Stomach (tissue), 9 donors: ENCODE results near the gene ARHGAP10. TPM values are rescaled to one million over a fixed set of nuclear protein-coding genes. Genes with fewer than 3 reads are reported as not detected.
A peak's percentile ranks its signal among the peaks of the same experiment; 100 is the strongest.

Experiments
- DNase-seq, 2 donors: peaks; one replicate each; pipeline versions ENCODE4 v3.0.0 to v3.0.0-alpha.2; 2013 to 2019
- H3K27ac ChIP-seq, 5 donors: fragments of 200-600 bp in 4 of 5; sonication (generic) in 4 of 5; one replicate each; pipeline ENCODE4 v1.5.1; 2013 to 2019; ENCODE audit warnings: mild to moderate bottlenecking in 1 of 5, moderate library complexity in 1 of 5
- H3K27me3 ChIP-seq, 3 donors: fragments of 200-600 bp; sonication (generic); one replicate each; pipeline ENCODE4 v1.5.1; 2017 to 2019; ENCODE audit warnings: mixed run types in 1 of 3
- H3K36me3 ChIP-seq, 4 donors: fragments of 200-600 bp; sonication (generic); 1 replicate in 3 of 4; 2 replicates in 1 of 4; pipeline ENCODE4 v1.5.1; 2016 to 2019
- H3K4me1 ChIP-seq, 4 donors: fragments of 200-600 bp; sonication (generic); one replicate each; pipeline ENCODE4 v1.5.1; 2016 to 2019
- H3K4me3 ChIP-seq, 4 donors: fragments of 200-600 bp; sonication (generic) in 3 of 4; one replicate each; pipeline ENCODE4 v1.5.1; 2016 to 2019; ENCODE audit warnings: mild to moderate bottlenecking in 1 of 4
- H3K9me3 ChIP-seq, 4 donors: fragments of 200-600 bp; sonication (generic); one replicate each; pipeline ENCODE4 v1.5.1; 2016 to 2019
- CTCF ChIP-seq, 7 experiments: fragments of 450-650 bp in 4 of 7; fragments of 200-600 bp in 3 of 7; sonication (generic) in 3 of 7; IDR thresholded peaks; one replicate each; pipeline ENCODE4 v1.5.1; 2016 to 2019; ENCODE audit warnings: antibody characterized with exemption in 7 of 7, control low read depth in 2 of 7, mild to moderate bottlenecking in 1 of 7
- EP300 ChIP-seq: sonication (generic); formaldehyde crosslinking; IDR thresholded peaks from one replicate; pipeline ENCODE4 v1.6.1; 2017; ENCODE audit warnings: antibody characterized with exemption
- POLR2A ChIP-seq, 4 donors: fragments of 450-650 bp; IDR thresholded peaks; one replicate each; pipeline ENCODE4 v1.6.1; 2016; ENCODE audit warnings: antibody characterized with exemption in 4 of 4, control low read depth in 2 of 4, mild to moderate bottlenecking in 1 of 4, moderate library complexity in 1 of 4
- POLR2AphosphoS5 ChIP-seq, 3 donors: sonication (generic); formaldehyde crosslinking; IDR thresholded peaks; one replicate each; pipeline ENCODE4 v1.6.1; 2016; ENCODE audit warnings: antibody characterized with exemption in 3 of 3
- WGBS, 5 donors: extraction: QIAGEN DNeasy Blood & Tissue Kit in 3 of 5; methylation state at CpG; one replicate each; pipeline versions ENCODE4 v1.1.5 to v1.1.7; 2013 to 2018; 5-methylcytosine and 5-hydroxymethylcytosine counted together
- intact Hi-C: fragments of 100-400 bp; cut with DNase I; formaldehyde crosslinking; loops from one replicate; pipeline ENCODE4 v1.15.1; 2023; ENCODE audit warnings: low total_unique reads
- polyA plus RNA-seq, 3 donors: library from polyadenylated mRNA; stranded (reverse); fragments of 200-250 nt; gene quantifications; one replicate each; pipeline ENCODE4 v1.2.3, GENCODE V29; 2013
- total RNA-seq, 5 donors: library from RNA; depleted of rRNA; stranded (reverse); fragments of >200 nt; gene quantifications; one replicate each; pipeline versions ENCODE4 v1.1.0 to v1.2.3, GENCODE V29; 2014 to 2016
- donor health status: healthy with polysubstance abuse.
- donor health status: Bipolar disorder and iron deficiency.
- donor health status: healthy.

ARHGAP10 gene
- total and polyA plus RNA-seq, 8 donors: 18.1 to 117 (median 43.9) TPM

DNA sequence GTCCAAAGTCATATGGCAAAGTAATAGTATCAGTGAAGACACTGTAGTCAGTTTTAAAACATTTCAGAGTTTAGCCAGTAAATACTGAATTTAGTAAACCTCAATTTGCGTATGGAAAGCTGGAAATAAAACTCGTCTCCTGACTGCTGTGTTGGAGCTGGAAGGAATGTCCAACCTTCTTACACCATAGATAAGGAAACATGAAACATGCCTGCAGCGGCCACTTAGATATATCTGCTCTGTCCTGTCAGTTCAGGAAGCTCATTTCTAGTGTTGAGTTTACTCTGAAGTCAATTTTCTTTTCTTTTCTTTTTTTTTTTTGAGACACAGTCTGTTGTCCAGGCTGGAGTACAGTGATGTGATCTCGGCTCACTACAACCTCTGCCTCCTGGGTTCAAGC is 21.2 kb downstream of the ARHGAP10 start:
- WGBS, 5 donors: 67 to 85% (median 74%) methylated on average over 4 of the region's 4 CpGs
- no peaks in the 10 kb centered on the region for H3K27me3 ChIP-seq
- H3K36me3 ChIP-seq: no peaks in the 10 kb centered on the region
- intact Hi-C loops: no loop called here
- TF ChIP-seq CTCF (IDR thresholded peaks at IDR 0.05) (no peak), EP300 (no peak), POLR2AphosphoS5 (IDR thresholded peaks at IDR 0.05) (no peak), POLR2A (IDR thresholded peaks at IDR 0.05) (no peak)
- peaks cover 51 to 98% (median 85%) of the 10 kb centered on the region in 4 donors for H3K4me1 ChIP-seq
- DNase-seq: no peak
- H3K4me3 ChIP-seq: no peak overlapping the region
- no peaks in the 10 kb centered on the region for H3K9me3 ChIP-seq
- peak overlapping the region; percentile 8 to 82 (median 56) for H3K27ac ChIP-seq

- Histone ChIP-seq H3K9me3 (no peaks in the 10 kb centered on the region), H3K4me1 (peaks cover 43 to 89% (median 76%) of the 10 kb centered on the region in 4 donors), H3K36me3 (no peaks in the 10 kb centered on the region), H3K27ac (peak overlapping the region; percentile 19 to 82 (median 70)), H3K27me3 (no peaks in the 10 kb centered on the region), H3K4me3 (no peak overlapping the region)
- no peak for TF ChIP-seq POLR2A (IDR thresholded peaks at IDR 0.05)
- peak in 2 of 3 donors; percentile 40 to 83 for TF ChIP-seq POLR2AphosphoS5 (IDR thresholded peaks at IDR 0.05)
- intact Hi-C loops: no loop called here
- no peak for DNase-seq
- WGBS, 5 donors: 18 to 40% (median 22%) methylated on average over 3 of the region's 3 CpGs
These were observed 22.2 kb downstream of the ARHGAP10 start for GRCh38 chr4:147754037-147754445.

DNA sequence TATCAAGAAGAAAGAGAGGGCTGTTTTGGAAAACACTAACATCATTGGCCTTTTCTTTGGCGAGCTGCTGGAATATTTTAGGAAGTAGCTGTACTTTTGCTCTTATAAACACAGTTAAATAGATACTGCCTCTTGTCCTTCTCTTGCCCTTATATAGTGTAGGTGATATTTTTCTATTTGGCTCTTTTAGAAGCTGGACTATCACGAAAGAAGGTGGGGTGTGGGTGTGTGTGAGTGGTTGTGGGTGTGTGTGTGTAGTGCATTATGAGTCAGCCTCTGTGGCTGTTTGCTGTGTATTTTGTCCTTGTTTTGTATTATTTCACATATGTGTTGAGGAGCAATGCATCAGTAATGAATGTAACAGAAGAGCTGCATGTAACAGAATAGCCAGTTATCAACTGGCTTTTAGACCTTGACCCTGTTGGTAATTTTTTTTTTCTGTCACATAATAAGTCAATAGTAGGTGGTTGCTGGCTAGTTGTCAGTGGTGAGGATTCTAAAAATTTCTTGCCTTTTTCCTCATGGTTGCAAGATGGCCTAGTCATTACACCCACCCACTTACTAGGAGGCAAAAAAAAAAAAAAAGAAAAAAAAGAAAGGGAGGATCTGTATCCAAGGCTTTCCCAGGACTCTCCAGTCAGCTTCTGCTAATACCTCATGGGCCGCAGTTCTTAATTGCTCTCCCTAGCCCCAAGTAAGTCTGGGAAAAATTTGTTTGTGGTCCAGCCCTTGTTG is 23.8 kb downstream of the ARHGAP10 start:
- intact Hi-C loops: no loop called here
- Histone ChIP-seq H3K4me1 (peaks cover 51 to 89% (median 74%) of the 10 kb centered on the region in 4 donors), H3K27me3 (no peaks in the 10 kb centered on the region), H3K9me3 (no peaks in the 10 kb centered on the region), H3K36me3 (no peaks in the 10 kb centered on the region), H3K4me3 (peak overlapping the region in 1 of 4 donors; percentile 8), H3K27ac (peak overlapping the region; percentile 36 to 82 (median 70))
- TF ChIP-seq EP300: no peak
- peak in 1 of 3 donors; percentile 29 for TF ChIP-seq POLR2AphosphoS5 (IDR thresholded peaks at IDR 0.05)
- DNase-seq: peak in 1 of 2 donors; percentile 28
- WGBS, 5 donors: 33 to 55% (median 39%) methylated on average over 3 of the region's 3 CpGs

GRCh38 chr4:147756417-147756816 is 24.5 kb downstream of the ARHGAP10 start:
- intact Hi-C loops: no loop called here
- no peak for TF ChIP-seq POLR2A (IDR thresholded peaks at IDR 0.05)
- no peak for TF ChIP-seq POLR2AphosphoS5 (IDR thresholded peaks at IDR 0.05)
- no peak for TF ChIP-seq CTCF (IDR thresholded peaks at IDR 0.05)
- TF ChIP-seq EP300: no peak
- DNase-seq: no peak
- WGBS, 5 donors: 71 to 86% (median 82%) methylated on average over 1 of the region's 1 CpG
- Histone ChIP-seq H3K4me1 (peaks cover 56 to 89% (median 73%) of the 10 kb centered on the region in 4 donors), H3K27me3 (no peaks in the 10 kb centered on the region), H3K9me3 (no peaks in the 10 kb centered on the region), H3K4me3 (no peak overlapping the region), H3K27ac (peak overlapping the region; percentile 19 to 82 (median 70)), H3K36me3 (no peaks in the 10 kb centered on the region)

DNA sequence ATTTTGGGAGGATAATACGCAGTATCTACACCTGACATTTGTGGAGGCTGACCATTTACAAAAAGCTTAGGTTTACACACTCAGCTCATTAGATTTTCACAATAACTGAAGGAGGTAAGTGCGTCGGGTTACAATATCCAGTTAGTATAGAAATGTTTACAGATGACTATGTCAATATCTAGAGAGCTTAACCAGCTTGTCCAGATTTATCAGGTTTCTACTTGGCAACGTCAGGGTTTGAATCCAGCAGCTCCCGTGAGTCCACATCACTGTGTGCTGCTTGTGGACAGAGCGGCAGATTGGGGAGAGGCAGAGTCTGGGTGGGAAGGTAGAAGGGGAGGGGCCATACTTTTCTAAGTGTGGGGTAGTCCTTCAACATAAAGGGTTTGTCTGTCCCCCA is 28.3 kb downstream of the ARHGAP10 start:
- Histone ChIP-seq H3K4me1 (peaks cover 25 to 88% (median 62%) of the 10 kb centered on the region in 4 donors), H3K27ac (peak overlapping the region; percentile 22 to 77 (median 54)), H3K9me3 (no peaks in the 10 kb centered on the region), H3K36me3 (no peaks in the 10 kb centered on the region), H3K27me3 (no peaks in the 10 kb centered on the region), H3K4me3 (no peak overlapping the region)
- TF ChIP-seq POLR2AphosphoS5 (IDR thresholded peaks at IDR 0.05): peak in 2 of 3 donors; percentile 17 to 30
- TF ChIP-seq CTCF (IDR thresholded peaks at IDR 0.05): no peak
- no peak for TF ChIP-seq POLR2A (IDR thresholded peaks at IDR 0.05)
- TF ChIP-seq EP300: no peak
- intact Hi-C loops: no loop called here
- peak; percentile 60 to 79 for DNase-seq
- WGBS, 5 donors: 30 to 54% (median 48%) methylated on average over 5 to 6 of the region's 6 CpGs
